ENCODE results near the gene CNOT11.

- TF ChIP-seq CTCF (IDR thresholded peaks at IDR 0.05) (no peak), ZFX (IDR thresholded peaks at IDR 0.05; ENCODE audit: borderline replicate concordance) (no peak)
Observed at GRCh38 chr2:101290711-101291110, 38.0 kb downstream of the CNOT11 start.

Measured in 22Rv1 (cell line).